H9 (cell line): ENCODE data around the gene ITGA1. TPM values are rescaled to one million over a fixed set of nuclear protein-coding genes. Genes with fewer than 3 reads are reported as not detected.

Experiments used
- DNase-seq: peaks from one replicate; pipeline ENCODE4 v3.0.0-alpha.2; 2017
- H2AFZ ChIP-seq: one replicate; pipeline ENCODE4 v1.6.1; 2013; ENCODE audit warnings: mild to moderate bottlenecking, low read length, control low read depth, moderate library complexity
- H2AK5ac ChIP-seq: 2 replicates; pipeline ENCODE4 v1.6.1; 2013; ENCODE audit warnings: low read length, control low read depth, mixed read lengths; ENCODE audit not compliant: insufficient read length
- H2BK120ac ChIP-seq: one replicate; pipeline ENCODE4 v1.6.1; 2013; ENCODE audit warnings: low read depth, mild to moderate bottlenecking, low read length, control low read depth, inconsistent platforms; ENCODE audit not compliant: poor library complexity, severe bottlenecking
- H2BK12ac ChIP-seq: 2 replicates; pipeline ENCODE4 v1.6.1; 2013; ENCODE audit warnings: low read length, control low read depth, mixed read lengths, low read depth; ENCODE audit not compliant: insufficient read length
- H2BK15ac ChIP-seq: 2 replicates; pipeline ENCODE4 v1.6.1; 2013; ENCODE audit warnings: low read depth, low read length, control low read depth
- H2BK20ac ChIP-seq: one replicate; pipeline ENCODE4 v1.6.1; 2013; ENCODE audit warnings: low read depth, mild to moderate bottlenecking, low read length, control low read depth, inconsistent platforms; ENCODE audit not compliant: poor library complexity, severe bottlenecking
- H2BK5ac ChIP-seq: 2 replicates; pipeline ENCODE4 v1.6.1; 2013; ENCODE audit warnings: low read length, control low read depth, mixed read lengths; ENCODE audit not compliant: insufficient read length
- H3K14ac ChIP-seq: 2 replicates; pipeline ENCODE4 v1.6.1; 2013; ENCODE audit warnings: low read length, control low read depth; ENCODE audit not compliant: insufficient read depth
- H3K18ac ChIP-seq: 2 replicates; pipeline ENCODE4 v1.6.1; 2013; ENCODE audit warnings: low read depth, mild to moderate bottlenecking, mixed read lengths, low read length, control low read depth; ENCODE audit not compliant: insufficient read length
- H3K23ac ChIP-seq: 2 replicates; pipeline ENCODE4 v1.6.1; 2013; ENCODE audit warnings: low read length, control low read depth, mixed read lengths, low read depth; ENCODE audit not compliant: insufficient read length
- H3K23me2 ChIP-seq: 2 replicates; pipeline ENCODE4 v1.6.1; 2013; ENCODE audit warnings: low read depth, mild to moderate bottlenecking, mixed read lengths, low read length, control low read depth; ENCODE audit not compliant: insufficient read length, poor library complexity, severe bottlenecking
- H3K27ac ChIP-seq: 2 replicates; pipeline ENCODE4 v1.5.1; 2013; ENCODE audit warnings: low read length, control low read depth, mixed read lengths, low read depth; ENCODE audit not compliant: insufficient read length
- H3K27me3 ChIP-seq: 2 replicates; pipeline ENCODE4 v1.6.1; 2013; ENCODE audit warnings: low read length, control low read depth, inconsistent platforms; ENCODE audit not compliant: insufficient read depth
- H3K4ac ChIP-seq: 2 replicates; pipeline ENCODE4 v1.6.1; 2013; ENCODE audit warnings: low read depth, mild to moderate bottlenecking, control low read depth, inconsistent platforms, low read length, moderate library complexity
- H3K4me1 ChIP-seq: 2 replicates; pipeline ENCODE4 v1.6.1; 2013; ENCODE audit warnings: low read length, control low read depth, inconsistent platforms; ENCODE audit not compliant: insufficient read depth
- H3K4me2 ChIP-seq: 2 replicates; pipeline ENCODE4 v1.6.1; 2013; ENCODE audit warnings: low read length, control low read depth, mixed read lengths; ENCODE audit not compliant: insufficient read length, insufficient read depth
- H3K56ac ChIP-seq: 2 replicates; pipeline ENCODE4 v1.6.1; 2013; ENCODE audit warnings: low read depth, mild to moderate bottlenecking, mixed read lengths, low read length, control low read depth; ENCODE audit not compliant: insufficient read length
- H3K79me1 ChIP-seq: 2 replicates; pipeline ENCODE4 v1.6.1; 2013; ENCODE audit warnings: low read depth, mild to moderate bottlenecking, moderate library complexity, low read length, control low read depth, inconsistent platforms; ENCODE audit not compliant: insufficient read depth, poor library complexity, severe bottlenecking
- H3K79me2 ChIP-seq: 2 replicates; pipeline ENCODE4 v1.6.1; 2013; ENCODE audit warnings: low read length, control low read depth, inconsistent platforms; ENCODE audit not compliant: insufficient read depth
- H3K9ac ChIP-seq: 2 replicates; pipeline ENCODE4 v1.6.1; 2013; ENCODE audit warnings: low read length, control low read depth, mixed read lengths; ENCODE audit not compliant: insufficient read length; ENCODE audit errors: extremely low read depth
- H3K9me3 ChIP-seq: one replicate; pipeline ENCODE4 v1.6.1; 2013; ENCODE audit warnings: low read depth, low read length, inconsistent platforms; ENCODE audit not compliant: control insufficient read depth
- H3T11ph ChIP-seq: one replicate; pipeline ENCODE4 v1.6.1; 2013; ENCODE audit warnings: mild to moderate bottlenecking, low read length, control low read depth, inconsistent platforms
- H4K20me1 ChIP-seq: one replicate; pipeline ENCODE4 v1.6.1; 2013; ENCODE audit not compliant: control insufficient read depth, insufficient read length, insufficient read depth
- H4K5ac ChIP-seq: 2 replicates; pipeline ENCODE4 v1.6.1; 2013; ENCODE audit warnings: low read depth, mild to moderate bottlenecking, mixed read lengths, low read length, control low read depth; ENCODE audit not compliant: insufficient read length
- H4K8ac ChIP-seq: replicated peaks from 2 replicates; pipeline ENCODE4 v1.6.1; 2013; ENCODE audit warnings: low read length, control low read depth, mixed read lengths, low read depth; ENCODE audit not compliant: insufficient read length
- H4K91ac ChIP-seq: 2 replicates; pipeline ENCODE4 v1.6.1; 2013; ENCODE audit warnings: low read depth, mild to moderate bottlenecking, moderate library complexity, mixed read lengths, low read length, control low read depth; ENCODE audit not compliant: insufficient read length
- H3K27ac Mint-ChIP-seq, 3 experiments: 2 replicates in 2 of 3; 3 replicates in 1 of 3; pipeline ENCODE4 v1.8.0; 2020 to 2021; ENCODE audit warnings: mixed read lengths in 3 of 3, mild to moderate bottlenecking in 1 of 3, moderate library complexity in 1 of 3
- H3K27me3 Mint-ChIP-seq: 2 replicates; pipeline ENCODE4 v1.8.0; 2021; ENCODE audit warnings: low read depth, mild to moderate bottlenecking, moderate library complexity, mixed read lengths
- H3K36me3 Mint-ChIP-seq, 3 experiments: 2 replicates in 2 of 3; 3 replicates in 1 of 3; pipeline ENCODE4 v1.8.0; 2020 to 2021; ENCODE audit warnings: low read depth in 3 of 3, mixed read lengths in 3 of 3; ENCODE audit not compliant: insufficient read depth in 1 of 3
- H3K4me1 Mint-ChIP-seq, 2 experiments: 2 replicates each; pipeline ENCODE4 v1.8.0; 2020; ENCODE audit warnings: mixed read lengths in 2 of 2
- H3K4me3 Mint-ChIP-seq, 2 experiments: 2 replicates in 1 of 2; 3 replicates in 1 of 2; pipeline ENCODE4 v1.8.0; 2020 to 2021; ENCODE audit warnings: mild to moderate bottlenecking in 2 of 2, mixed read lengths in 2 of 2, moderate library complexity in 1 of 2
- H3K9me3 Mint-ChIP-seq, 2 experiments: 2 replicates in 1 of 2; 3 replicates in 1 of 2; pipeline ENCODE4 v1.8.0; 2020; ENCODE audit warnings: mild to moderate bottlenecking in 2 of 2, mixed read lengths in 2 of 2, moderate library complexity in 1 of 2
- CTCF ChIP-seq: fragments of 200-600 bp; sonication (generic); conservative IDR thresholded peaks from 3 replicates; pipeline ENCODE4 v1.8.0; 2021; ENCODE audit warnings: antibody characterized with exemption, mild to moderate bottlenecking
- WGBS: extraction: QIAGEN DNeasy Blood & Tissue Kit; methylation state at CpG from one replicate; pipeline ENCODE4 v1.1.7; 2013; ENCODE audit warnings: missing lambda C conversion rate, low lambda C conversion rate, mixed read lengths; ENCODE audit not compliant: insufficient read length; ENCODE audit errors: extremely low coverage; 5-methylcytosine and 5-hydroxymethylcytosine counted together
- total RNA-seq: library from RNA; stranded (reverse); gene quantifications from 2 replicates; pipeline ENCODE4 v1.2.1, GENCODE V29; 2021

Gene ITGA1
- total RNA-seq, 1 experiment from 2014 or later: 3.9 TPM

GRCh38 chr5:52822437-52822836, 34.7 kb downstream of the ITGA1 start:
- WGBS: no CpG with 5 or more reads among the region's 6 CpGs
- Histone ChIP-seq H3K79me2 (no peaks in the 10 kb centered on the region), H4K8ac (no peak overlapping the region), H3K4me1 (no peaks in the 10 kb centered on the region), H4K91ac (no peak overlapping the region), H3K27ac (no peak overlapping the region), H2AK5ac (no peak overlapping the region), H3K4me2 (no peak overlapping the region), H4K5ac (no peak overlapping the region), H3K56ac (no peak overlapping the region), H2BK12ac (no peak overlapping the region), H2BK15ac (no peak overlapping the region), H3K14ac (no peak overlapping the region), H3T11ph (no peak overlapping the region), H2BK20ac (no peak overlapping the region), H3K4ac (no peak overlapping the region), H2BK5ac (no peak overlapping the region), H4K20me1 (no peaks in the 10 kb centered on the region), H3K23ac (no peak overlapping the region), H2AFZ (no peak overlapping the region), H3K9ac (no peak overlapping the region), H3K79me1 (no peaks in the 10 kb centered on the region), H2BK120ac (no peak overlapping the region), H3K23me2 (no peaks in the 10 kb centered on the region), H3K27me3 (no peaks in the 10 kb centered on the region), H3K18ac (no peak overlapping the region), H3K9me3 (no peaks in the 10 kb centered on the region)
- peaks cover 0 to 6% (median under 1%) of the 10 kb centered on the region in 3 experiments; a peak in 3 of 7 replicates for H3K36me3 Mint-ChIP-seq
- H3K27ac Mint-ChIP-seq: no peak overlapping the region
- no peaks in the 10 kb centered on the region for H3K27me3 Mint-ChIP-seq
- no peak for TF ChIP-seq CTCF
- peaks cover 3 to 4% of the 10 kb centered on the region in 2 experiments; a peak in 3 of 5 replicates for H3K9me3 Mint-ChIP-seq
- H3K4me3 Mint-ChIP-seq: no peak overlapping the region
- H3K4me1 Mint-ChIP-seq: peaks cover 12% of the 10 kb centered on the region in 2 experiments
- DNase-seq: no peak
